ENCODE measurements around the gene NOL11. TPM values are rescaled to one million over a fixed set of nuclear protein-coding genes. Genes with fewer than 3 reads are reported as not detected.
"Not testable (repeated sequence)": the region's sequence is repeated elsewhere in the genome, so short reads cannot be mapped to it uniquely, and the experiment has no call there.

The NOL11 gene
- total RNA-seq, 3 donors from 2014 or later, result 25.1 to 45.5 (median 35.4) TPM

- no peak for TF ChIP-seq POLR2AphosphoS5 (IDR thresholded peaks at IDR 0.05)
- TF ChIP-seq POLR2A (IDR thresholded peaks at IDR 0.05), result no peak
- TF ChIP-seq CTCF (IDR thresholded peaks at IDR 0.05), result no peak
- peaks cover 0 to 5% of the 10 kb centered on the region in 2 donors for H3K9me3 ChIP-seq
- peaks cover 3% of the 10 kb centered on the region for H3K36me3 ChIP-seq
- no peaks in the 10 kb centered on the region for H3K27me3 ChIP-seq
- intact Hi-C loops (cut with DNase I; ENCODE audit: low total_unique reads), result no loop called here
- H3K27ac ChIP-seq, result no peak overlapping the region
- no peak overlapping the region for H3K4me3 ChIP-seq
- no peaks in the 10 kb centered on the region for H3K4me1 ChIP-seq
- no peak for DNase-seq (ENCODE audit: low spot score in 2 of 2)
Measured at GRCh38 chr17:67747681-67748235, 30.0 kb downstream of the NOL11 start.

- H3K27me3 ChIP-seq, result no peaks in the 10 kb centered on the region
- intact Hi-C loops (cut with DNase I; ENCODE audit: low total_unique reads), result no loop called here
- peaks cover 0 to 5% of the 10 kb centered on the region in 2 donors for H3K9me3 ChIP-seq
- DNase-seq (ENCODE audit: low spot score in 2 of 2), result no peak
- H3K4me3 ChIP-seq, result no peak overlapping the region
- H3K27ac ChIP-seq, result no peak overlapping the region
- TF ChIP-seq POLR2A (IDR thresholded peaks at IDR 0.05), result no peak
- TF ChIP-seq POLR2AphosphoS5 (IDR thresholded peaks at IDR 0.05), result no peak
- TF ChIP-seq CTCF (IDR thresholded peaks at IDR 0.05), result no peak
- H3K4me1 ChIP-seq, result no peaks in the 10 kb centered on the region
- peaks cover 3% of the 10 kb centered on the region for H3K36me3 ChIP-seq
Measured at GRCh38 chr17:67750067-67750466, 32.3 kb downstream of the NOL11 start.

- Histone ChIP-seq H3K4me3 (no peak overlapping the region), H3K27me3 (no peaks in the 10 kb centered on the region), H3K9me3 (peaks cover 0 to 5% of the 10 kb centered on the region in 2 donors), H3K36me3 (peaks cover 3% of the 10 kb centered on the region), H3K27ac (no peak overlapping the region), H3K4me1 (no peaks in the 10 kb centered on the region)
- DNase-seq (ENCODE audit: low spot score in 2 of 2), result no peak
- intact Hi-C loops (cut with DNase I; ENCODE audit: low total_unique reads), result no loop called here
- TF ChIP-seq POLR2AphosphoS5 (IDR thresholded peaks at IDR 0.05), result no peak
- TF ChIP-seq CTCF (IDR thresholded peaks at IDR 0.05), result no peak
- TF ChIP-seq POLR2A (IDR thresholded peaks at IDR 0.05), result no peak
Measured at GRCh38 chr17:67751101-67752074, 33.7 kb downstream of the NOL11 start.

- H3K9me3 ChIP-seq; H3K27ac ChIP-seq; H3K4me1 ChIP-seq; intact Hi-C loops (cut with DNase I; ENCODE audit: low total_unique reads); H3K36me3 ChIP-seq; H3K27me3 ChIP-seq; DNase-seq (ENCODE audit: low spot score in 2 of 2); H3K4me3 ChIP-seq: not testable (repeated sequence)
Measured at GRCh38 chr17:67752160-67752559, 34.4 kb downstream of the NOL11 start.

- no peak for DNase-seq (ENCODE audit: low spot score in 2 of 2)
- intact Hi-C loops (cut with DNase I; ENCODE audit: low total_unique reads), result no loop called here
- Histone ChIP-seq H3K4me1 (no peaks in the 10 kb centered on the region), H3K9me3 (peaks cover 0 to 5% of the 10 kb centered on the region in 2 donors), H3K4me3 (no peak overlapping the region), H3K27me3 (no peaks in the 10 kb centered on the region), H3K36me3 (peaks cover 2% of the 10 kb centered on the region), H3K27ac (no peak overlapping the region)
- TF ChIP-seq POLR2A (IDR thresholded peaks at IDR 0.05) (no peak), CTCF (IDR thresholded peaks at IDR 0.05) (no peak), POLR2AphosphoS5 (IDR thresholded peaks at IDR 0.05) (no peak)
Measured at GRCh38 chr17:67753026-67753425, 35.3 kb downstream of the NOL11 start.
